HCT116 (cell line): ENCODE measurements around the gene OSBP2.

Experiments used
- JUND ChIP-seq: IDR thresholded peaks from 2 replicates; pipeline ENCODE4 v1.6.1; 2012
- SIN3A ChIP-seq: IDR thresholded peaks from 2 replicates; pipeline ENCODE4 v1.6.1; 2012; ENCODE audit warnings: low read depth
- YY1 ChIP-seq: IDR thresholded peaks from 2 replicates; pipeline ENCODE4 v1.6.1; 2011; ENCODE audit warnings: low read length, low read depth, moderate library complexity, mild to moderate bottlenecking; ENCODE audit not compliant: insufficient replicate concordance; ENCODE audit errors: extremely low read depth
- TF ChIP-seq, protein P1 (sequence below), 3 experiments: fragments of 200-600 bp in 1 of 3; sonication (generic) in 1 of 3; IDR thresholded peaks in 2 of 3; conservative IDR thresholded peaks in 1 of 3; 2 replicates each; pipeline ENCODE4 v1.5.1; 2012 to 2017; ENCODE audit warnings: low read depth in 2 of 3, low read length in 2 of 3, antibody characterized with exemption in 1 of 3, borderline replicate concordance in 1 of 3, control low read depth in 1 of 3, mild to moderate bottlenecking in 1 of 3, mixed read lengths in 1 of 3, mixed run types in 1 of 3, moderate library complexity in 1 of 3; ENCODE audit not compliant: insufficient read depth in 1 of 3
- TF ChIP-seq, protein P2 (sequence below): IDR thresholded peaks from 2 replicates; pipeline ENCODE4 v1.6.1; 2012

DNA sequence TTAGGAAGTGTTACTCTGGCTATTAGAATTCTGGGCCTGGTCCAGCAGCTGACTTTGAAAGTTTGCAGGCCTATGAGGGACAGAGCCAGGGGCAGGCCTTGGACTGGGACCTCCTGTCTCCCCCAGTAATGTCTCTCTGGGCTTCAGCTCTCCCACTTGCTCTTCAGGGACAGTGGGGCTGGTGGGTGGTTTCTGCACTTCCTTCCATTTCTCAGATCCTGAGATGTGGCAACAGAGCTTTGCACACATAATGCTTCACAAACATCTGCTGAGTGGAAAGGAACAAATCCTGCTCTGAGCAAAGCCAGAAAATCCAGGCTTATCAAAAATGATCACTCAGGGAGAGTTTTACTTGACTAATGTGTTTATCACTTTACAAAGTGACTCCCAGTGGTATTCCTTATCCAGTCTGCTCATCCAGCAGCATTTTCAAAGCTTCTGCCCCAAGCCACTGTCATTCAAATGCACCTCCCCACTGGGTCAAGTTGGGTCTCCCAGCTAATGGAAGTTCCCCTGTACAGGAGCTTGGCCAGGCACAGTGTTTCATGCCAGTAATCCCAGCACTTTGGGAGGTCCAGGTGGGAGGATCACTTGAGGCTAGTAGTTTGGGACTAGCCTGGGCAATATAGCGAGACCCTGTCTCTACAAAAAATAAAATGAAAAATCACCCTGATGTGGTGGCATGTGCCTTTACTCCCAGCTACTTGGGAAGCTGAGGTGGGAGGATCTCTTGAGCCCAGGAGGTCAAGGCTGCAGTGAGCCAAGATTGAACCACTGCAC is 13.5 kb upstream of the OSBP2 start:
- TF ChIP-seq, protein P1, sequence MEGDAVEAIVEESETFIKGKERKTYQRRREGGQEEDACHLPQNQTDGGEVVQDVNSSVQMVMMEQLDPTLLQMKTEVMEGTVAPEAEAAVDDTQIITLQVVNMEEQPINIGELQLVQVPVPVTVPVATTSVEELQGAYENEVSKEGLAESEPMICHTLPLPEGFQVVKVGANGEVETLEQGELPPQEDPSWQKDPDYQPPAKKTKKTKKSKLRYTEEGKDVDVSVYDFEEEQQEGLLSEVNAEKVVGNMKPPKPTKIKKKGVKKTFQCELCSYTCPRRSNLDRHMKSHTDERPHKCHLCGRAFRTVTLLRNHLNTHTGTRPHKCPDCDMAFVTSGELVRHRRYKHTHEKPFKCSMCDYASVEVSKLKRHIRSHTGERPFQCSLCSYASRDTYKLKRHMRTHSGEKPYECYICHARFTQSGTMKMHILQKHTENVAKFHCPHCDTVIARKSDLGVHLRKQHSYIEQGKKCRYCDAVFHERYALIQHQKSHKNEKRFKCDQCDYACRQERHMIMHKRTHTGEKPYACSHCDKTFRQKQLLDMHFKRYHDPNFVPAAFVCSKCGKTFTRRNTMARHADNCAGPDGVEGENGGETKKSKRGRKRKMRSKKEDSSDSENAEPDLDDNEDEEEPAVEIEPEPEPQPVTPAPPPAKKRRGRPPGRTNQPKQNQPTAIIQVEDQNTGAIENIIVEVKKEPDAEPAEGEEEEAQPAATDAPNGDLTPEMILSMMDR (IDR thresholded peaks at IDR 0.05 in 2 of 3, conservative IDR thresholded peaks at IDR 0.05 in 1 of 3; ENCODE audit: borderline replicate concordance in 1 of 3, insufficient read depth in 1 of 3, low read depth in 2 of 3, low read length in 2 of 3) = no peak
- TF ChIP-seq SIN3A (no peak), JUND (no peak), YY1 (no peak)
- TF ChIP-seq, protein P2, sequence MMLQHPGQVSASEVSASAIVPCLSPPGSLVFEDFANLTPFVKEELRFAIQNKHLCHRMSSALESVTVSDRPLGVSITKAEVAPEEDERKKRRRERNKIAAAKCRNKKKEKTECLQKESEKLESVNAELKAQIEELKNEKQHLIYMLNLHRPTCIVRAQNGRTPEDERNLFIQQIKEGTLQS = no peak
